ENCODE results near the gene PRSS50. TPM values are rescaled to one million over a fixed set of nuclear protein-coding genes. Genes with fewer than 3 reads are reported as not detected.

PRSS50 gene
- total and polyA plus RNA-seq, 7 donors, result 0.03 to 1.1 (median 0.49) TPM; not detected in 3

DNA sequence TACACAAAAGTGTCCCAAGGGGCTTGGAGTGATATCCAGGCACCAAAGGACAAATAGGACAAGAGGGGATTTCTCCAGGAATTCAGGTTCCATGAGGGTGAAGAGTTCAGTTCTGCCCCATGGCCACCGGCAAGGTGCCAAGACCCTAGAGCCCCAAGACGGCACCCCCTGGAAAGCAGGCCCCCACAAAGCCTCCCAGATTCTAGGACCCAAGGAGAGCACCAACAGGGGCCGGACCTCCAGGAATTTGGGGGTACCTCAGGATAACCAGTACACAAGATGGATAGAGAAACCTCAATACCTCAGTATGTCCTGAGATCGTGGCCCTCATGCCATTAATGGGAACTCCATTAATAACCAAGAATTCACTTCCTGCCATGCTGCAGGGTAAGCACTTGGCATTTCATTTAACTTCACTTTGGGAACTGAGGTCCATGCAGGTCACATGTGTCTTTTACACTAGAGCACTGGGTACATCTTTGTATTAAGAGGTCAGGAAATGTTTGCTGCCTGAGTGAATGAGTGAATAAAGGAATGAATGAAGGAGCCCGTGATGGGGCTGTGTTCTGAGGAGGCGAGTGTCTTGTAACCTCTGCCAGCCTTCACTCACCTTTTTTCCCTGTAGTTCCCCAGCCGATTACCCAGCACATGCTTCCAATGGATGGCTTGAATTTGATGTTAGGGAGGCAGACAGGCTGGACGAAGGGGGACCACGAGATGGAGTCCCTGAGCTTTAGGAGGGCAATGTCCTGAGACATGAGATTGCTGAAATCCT, 15.5 kb upstream of the PRSS50 start:
- no peaks in the 10 kb centered on the region for H3K27me3 ChIP-seq
- H3K27ac ChIP-seq, result no peak overlapping the region
- no peak for DNase-seq
- no peaks in the 10 kb centered on the region for H3K4me1 ChIP-seq
- intact Hi-C loops (cut with DNase I), result no loop called here
- H3K36me3 ChIP-seq, result no peaks in the 10 kb centered on the region
- H3K9me3 ChIP-seq, result no peaks in the 10 kb centered on the region
- no peak for TF ChIP-seq EP300 (IDR thresholded peaks at IDR 0.05)
- no peak for TF ChIP-seq POLR2AphosphoS5 (IDR thresholded peaks at IDR 0.05)
- TF ChIP-seq, protein P1, sequence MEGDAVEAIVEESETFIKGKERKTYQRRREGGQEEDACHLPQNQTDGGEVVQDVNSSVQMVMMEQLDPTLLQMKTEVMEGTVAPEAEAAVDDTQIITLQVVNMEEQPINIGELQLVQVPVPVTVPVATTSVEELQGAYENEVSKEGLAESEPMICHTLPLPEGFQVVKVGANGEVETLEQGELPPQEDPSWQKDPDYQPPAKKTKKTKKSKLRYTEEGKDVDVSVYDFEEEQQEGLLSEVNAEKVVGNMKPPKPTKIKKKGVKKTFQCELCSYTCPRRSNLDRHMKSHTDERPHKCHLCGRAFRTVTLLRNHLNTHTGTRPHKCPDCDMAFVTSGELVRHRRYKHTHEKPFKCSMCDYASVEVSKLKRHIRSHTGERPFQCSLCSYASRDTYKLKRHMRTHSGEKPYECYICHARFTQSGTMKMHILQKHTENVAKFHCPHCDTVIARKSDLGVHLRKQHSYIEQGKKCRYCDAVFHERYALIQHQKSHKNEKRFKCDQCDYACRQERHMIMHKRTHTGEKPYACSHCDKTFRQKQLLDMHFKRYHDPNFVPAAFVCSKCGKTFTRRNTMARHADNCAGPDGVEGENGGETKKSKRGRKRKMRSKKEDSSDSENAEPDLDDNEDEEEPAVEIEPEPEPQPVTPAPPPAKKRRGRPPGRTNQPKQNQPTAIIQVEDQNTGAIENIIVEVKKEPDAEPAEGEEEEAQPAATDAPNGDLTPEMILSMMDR (IDR thresholded peaks at IDR 0.05), result no peak
- WGBS, 2 donors, result 84 to 87% methylated on average over 9 of the region's 9 CpGs
- no peak overlapping the region for H3K4me3 ChIP-seq

DNA sequence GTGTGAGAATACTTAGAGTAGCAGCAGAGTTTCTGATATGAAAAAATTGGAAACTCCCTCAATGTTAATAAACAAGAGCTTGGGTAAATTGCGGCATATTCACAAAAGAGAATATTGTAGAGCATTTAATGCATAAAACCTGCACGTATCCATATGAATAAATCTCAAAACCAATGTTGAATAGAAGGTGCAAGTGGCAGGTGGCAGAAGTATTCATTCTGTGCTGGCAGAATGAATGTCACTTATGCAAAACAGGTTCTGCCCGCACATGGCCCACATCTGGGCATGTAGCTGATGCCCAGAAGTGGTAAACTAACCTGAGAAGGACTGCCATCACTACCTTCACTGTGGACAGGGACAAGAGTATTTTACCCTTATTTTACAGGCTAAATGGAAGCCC, 14.1 kb upstream of the PRSS50 start:
- DNase-seq, result no peak

DNA sequence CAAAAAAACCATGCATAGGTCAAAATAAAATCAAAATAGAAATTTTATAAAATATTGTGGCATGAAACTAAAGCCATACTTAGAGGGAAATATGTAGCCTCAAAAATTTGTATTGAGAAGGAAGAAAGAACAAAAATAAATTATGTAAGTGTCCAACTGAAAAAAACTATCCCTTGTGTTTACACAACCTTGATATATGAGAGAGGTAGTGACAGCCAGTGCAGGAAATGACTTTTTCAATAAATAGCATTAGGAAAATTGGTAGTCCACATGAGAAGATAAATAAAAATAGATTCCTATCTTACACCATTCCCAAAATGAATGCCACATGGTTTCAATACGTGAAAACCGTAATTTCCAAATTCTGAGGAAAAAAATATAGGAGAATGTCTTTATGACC, 13.2 kb upstream of the PRSS50 start:
- Histone ChIP-seq H3K27ac (no peak overlapping the region), H3K4me1 (no peaks in the 10 kb centered on the region), H3K27me3 (no peaks in the 10 kb centered on the region), H3K36me3 (no peaks in the 10 kb centered on the region), H3K4me3 (no peak overlapping the region), H3K9me3 (no peaks in the 10 kb centered on the region)
- WGBS, 2 donors, result 84 to 85% methylated on average over 2 of the region's 2 CpGs
- no peak for DNase-seq
- TF ChIP-seq, protein P1 (IDR thresholded peaks at IDR 0.05), result no peak
- TF ChIP-seq POLR2A (IDR thresholded peaks at IDR 0.05) (no peak), EP300 (IDR thresholded peaks at IDR 0.05) (no peak), POLR2AphosphoS5 (IDR thresholded peaks at IDR 0.05) (no peak)
- intact Hi-C loops (cut with DNase I), result no loop called here

More for the DNA sequence above, 14.1 kb upstream of the PRSS50 start:
- 82 to 86% methylated on average over 3 of the region's 3 CpGs for WGBS, 2 donors
- no peaks in the 10 kb centered on the region for H3K36me3 ChIP-seq
- no peak overlapping the region for H3K27ac ChIP-seq
- intact Hi-C loops (cut with DNase I), result no loop called here
- H3K27me3 ChIP-seq, result no peaks in the 10 kb centered on the region
- no peak overlapping the region for H3K4me3 ChIP-seq
- no peaks in the 10 kb centered on the region for H3K9me3 ChIP-seq
- TF ChIP-seq POLR2A (IDR thresholded peaks at IDR 0.05) (no peak), EP300 (IDR thresholded peaks at IDR 0.05) (no peak), POLR2AphosphoS5 (IDR thresholded peaks at IDR 0.05) (no peak)
- TF ChIP-seq, protein P1 (IDR thresholded peaks at IDR 0.05), result no peak
- H3K4me1 ChIP-seq, result no peaks in the 10 kb centered on the region

DNA sequence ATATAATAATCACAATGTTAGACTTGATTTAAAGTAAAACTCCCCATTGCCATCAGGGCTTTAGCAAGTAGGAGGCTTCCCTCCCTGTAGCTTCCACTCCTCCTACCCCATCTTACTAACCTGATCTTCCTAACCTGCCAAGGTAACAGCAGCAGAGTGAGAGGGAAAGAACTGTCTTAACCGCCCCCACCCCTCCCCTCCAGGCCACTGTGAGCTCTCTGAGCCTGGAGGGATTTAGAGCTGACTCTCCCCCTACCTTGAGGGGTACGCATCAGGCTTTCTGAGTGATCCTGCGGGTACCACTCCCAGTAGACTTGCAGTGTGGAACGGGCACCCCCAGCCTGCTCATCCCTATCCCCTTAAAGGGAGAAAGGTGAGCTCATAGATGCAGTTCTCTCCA, 11.4 kb upstream of the PRSS50 start:
- H3K36me3 ChIP-seq, result no peaks in the 10 kb centered on the region
- no peak for TF ChIP-seq POLR2A (IDR thresholded peaks at IDR 0.05)
- TF ChIP-seq POLR2AphosphoS5 (IDR thresholded peaks at IDR 0.05), result no peak
- TF ChIP-seq EP300 (IDR thresholded peaks at IDR 0.05), result no peak
- TF ChIP-seq, protein P1 (IDR thresholded peaks at IDR 0.05), result no peak
- no peak overlapping the region for H3K4me3 ChIP-seq
- no peak overlapping the region for H3K27ac ChIP-seq
- H3K4me1 ChIP-seq, result no peaks in the 10 kb centered on the region
- 88 to 95% methylated on average over 4 of the region's 4 CpGs for WGBS, 2 donors
- no peaks in the 10 kb centered on the region for H3K27me3 ChIP-seq
- H3K9me3 ChIP-seq, result no peaks in the 10 kb centered on the region
- DNase-seq, result no peak
- intact Hi-C loops (cut with DNase I), result no loop called here

Data from sigmoid colon (tissue), 7 donors.